WTC11 (cell line): Measurements from ENCODE around the gene EYS. TPM values are rescaled to one million over a fixed set of nuclear protein-coding genes. Genes with fewer than 3 reads are reported as not detected.

Source experiments
- ATAC-seq: fragments of 200-7000 bp; cut with Tn5 transposase; 2 replicates; pipeline ENCODE4 v1.10.0; 2021; ENCODE audit warnings: mild to moderate bottlenecking, moderate library complexity
- CTCF ChIA-PET: fragments of 300-600 bp; sonication (Branson Sonifier 250); formaldehyde crosslinking; loops from one replicate; lab custom pipeline; 2021; ENCODE audit warnings: antibody characterized with exemption; lab: Charles Lee
- POLR2A ChIA-PET: fragments of 350-600 bp; sonication (Branson Sonifier 250); formaldehyde crosslinking; loops from one replicate; lab custom pipeline; 2021; ENCODE audit warnings: antibody characterized with exemption; lab: Charles Lee
- DNase-seq: peaks from one replicate; pipeline ENCODE4 v3.0.0; 2021; ENCODE audit warnings: low spot score
- H3K27ac Mint-ChIP-seq: 2 replicates; pipeline ENCODE4 v1.8.0; 2021; ENCODE audit warnings: mixed read lengths
- H3K27me3 Mint-ChIP-seq: 2 replicates; pipeline ENCODE4 v1.8.0; 2021; ENCODE audit warnings: low read depth, mild to moderate bottlenecking, moderate library complexity, mixed read lengths
- H3K36me3 Mint-ChIP-seq: 2 replicates; pipeline ENCODE4 v1.8.0; 2021; ENCODE audit warnings: mixed read lengths
- H3K4me1 Mint-ChIP-seq: 2 replicates; pipeline ENCODE4 v1.8.0; 2022; ENCODE audit warnings: mixed read lengths
- H3K4me3 Mint-ChIP-seq: 2 replicates; pipeline ENCODE4 v1.8.0; 2021; ENCODE audit warnings: mild to moderate bottlenecking, moderate library complexity, mixed read lengths
- H3K9me3 Mint-ChIP-seq: 2 replicates; pipeline ENCODE4 v1.8.0; 2021; ENCODE audit warnings: mixed read lengths
- ATF3 ChIP-seq: sonication (generic); formaldehyde crosslinking; conservative IDR thresholded peaks from 2 replicates; pipeline ENCODE4 v1.8.1; 2022; ENCODE audit warnings: mild to moderate bottlenecking, missing genetic modification reagents
- ATF6 ChIP-seq: sonication (generic); formaldehyde crosslinking; IDR thresholded peaks from 2 replicates; pipeline ENCODE4 v1.8.1; 2023; ENCODE audit warnings: mild to moderate bottlenecking, missing genetic modification reagents
- ELF4 ChIP-seq: sonication (generic); formaldehyde crosslinking; IDR thresholded peaks from 2 replicates; pipeline ENCODE4 v1.8.1; 2022; ENCODE audit warnings: low read depth, mild to moderate bottlenecking, moderate library complexity, missing genetic modification reagents
- GABPB1 ChIP-seq: sonication (generic); formaldehyde crosslinking; IDR thresholded peaks from 2 replicates; pipeline ENCODE4 v1.8.1; 2023; ENCODE audit warnings: mild to moderate bottlenecking, missing genetic modification reagents
- IRF1 ChIP-seq: sonication (generic); formaldehyde crosslinking; IDR thresholded peaks from 2 replicates; pipeline ENCODE4 v1.8.0; 2023; ENCODE audit warnings: missing genetic modification reagents
- JUN ChIP-seq: sonication (generic); formaldehyde crosslinking; IDR thresholded peaks from 2 replicates; pipeline ENCODE4 v1.8.0; 2023; ENCODE audit warnings: mild to moderate bottlenecking, missing genetic modification reagents
- KAT7 ChIP-seq: sonication (generic); formaldehyde crosslinking; IDR thresholded peaks from 2 replicates; pipeline ENCODE4 v1.8.1; 2023; ENCODE audit warnings: missing genetic modification reagents, mild to moderate bottlenecking, borderline replicate concordance
- MLX ChIP-seq: sonication (generic); formaldehyde crosslinking; IDR thresholded peaks from 2 replicates; pipeline ENCODE4 v1.8.1; 2023; ENCODE audit warnings: mild to moderate bottlenecking, missing genetic modification reagents, moderate library complexity
- MXD4 ChIP-seq: fragments of 250-450 bp; sonication (Bioruptor Pico); IDR thresholded peaks from 2 replicates; pipeline ENCODE4 v1.8.0; 2021; ENCODE audit warnings: mild to moderate bottlenecking, moderate library complexity, borderline replicate concordance
- RELA ChIP-seq: sonication (generic); formaldehyde crosslinking; IDR thresholded peaks from 2 replicates; pipeline ENCODE4 v1.8.1; 2022; ENCODE audit warnings: missing genetic modification reagents, mild to moderate bottlenecking, borderline replicate concordance
- SMAD3 ChIP-seq: sonication (generic); formaldehyde crosslinking; IDR thresholded peaks from 2 replicates; pipeline ENCODE4 v1.8.0; 2022; ENCODE audit warnings: missing genetic modification reagents, mild to moderate bottlenecking, borderline replicate concordance
- TCF7 ChIP-seq: sonication (generic); formaldehyde crosslinking; IDR thresholded peaks from 2 replicates; pipeline ENCODE4 v1.8.0; 2022; ENCODE audit warnings: mild to moderate bottlenecking, low read depth, missing genetic modification reagents, moderate library complexity
- TEAD1 ChIP-seq: sonication (generic); formaldehyde crosslinking; IDR thresholded peaks from 2 replicates; pipeline ENCODE4 v1.8.0; 2022; ENCODE audit warnings: mild to moderate bottlenecking, missing genetic modification reagents
- ZNF396 ChIP-seq: fragments of 250-450 bp; sonication (Bioruptor Pico); IDR thresholded peaks from 2 replicates; pipeline ENCODE4 v1.8.0; 2021; ENCODE audit warnings: mild to moderate bottlenecking, moderate library complexity, borderline replicate concordance
- ZNF425 ChIP-seq: fragments of 250-450 bp; sonication (Bioruptor Pico); conservative IDR thresholded peaks from 2 replicates; pipeline ENCODE4 v1.9.0; 2021; ENCODE audit warnings: mild to moderate bottlenecking
- ZNF512 ChIP-seq: sonication (generic); formaldehyde crosslinking; IDR thresholded peaks from 2 replicates; pipeline ENCODE4 v1.8.1; 2022; ENCODE audit warnings: missing genetic modification reagents, borderline replicate concordance
- total RNA-seq: library from RNA; stranded (reverse); gene quantifications from 3 replicates; pipeline ENCODE4 v1.2.3, GENCODE V29; 2021
- TF ChIP-seq, protein P1 (sequence below): sonication (generic); formaldehyde crosslinking; IDR thresholded peaks from 2 replicates; pipeline ENCODE4 v1.8.0; 2023; ENCODE audit warnings: mild to moderate bottlenecking, missing genetic modification reagents
- TF ChIP-seq, protein P2 (sequence below): sonication (generic); formaldehyde crosslinking; IDR thresholded peaks from 2 replicates; pipeline ENCODE4 v1.8.1; 2022; ENCODE audit warnings: low read depth, mild to moderate bottlenecking, moderate library complexity, missing genetic modification reagents, borderline replicate concordance
- TF ChIP-seq, protein P3 (sequence below): fragments of 250-450 bp; sonication (Bioruptor Pico); IDR thresholded peaks from 2 replicates; pipeline ENCODE4 v1.9.0; 2021; ENCODE audit warnings: mild to moderate bottlenecking

Gene EYS
- total RNA-seq, 1 experiment from 2014 or later = not detected

GRCh38 chr6:64257586-64257985, 1449.4 kb downstream of the EYS start:
- Mint-ChIP-seq H3K27me3 (peaks cover 3% of the 10 kb centered on the region; the same call in 1 of the 2 replicates), H3K4me1 (peaks cover 14% of the 10 kb centered on the region), H3K9me3 (peaks cover 27% of the 10 kb centered on the region), H3K27ac (no peak overlapping the region), H3K4me3 (no peak overlapping the region), H3K36me3 (peaks cover 2% of the 10 kb centered on the region)
- ATAC-seq = no peak
- TF ChIP-seq SMAD3 (CRISPR knock-in tag) (no peak), JUN (CRISPR knock-in tag) (no peak), MXD4 (CRISPR knock-in tag) (no peak), ZNF396 (CRISPR knock-in tag) (no peak), ELF4 (CRISPR knock-in tag) (no peak), KAT7 (CRISPR knock-in tag) (no peak), GABPB1 (CRISPR knock-in tag) (no peak), ATF6 (CRISPR knock-in tag) (no peak), MLX (CRISPR knock-in tag) (no peak), TEAD1 (CRISPR knock-in tag) (no peak), ZNF425 (no peak), ZNF512 (CRISPR knock-in tag) (no peak), TCF7 (CRISPR knock-in tag) (no peak), ATF3 (CRISPR knock-in tag) (no peak), IRF1 (CRISPR knock-in tag) (no peak), RELA (CRISPR knock-in tag) (no peak)
- TF ChIP-seq, protein P1, sequence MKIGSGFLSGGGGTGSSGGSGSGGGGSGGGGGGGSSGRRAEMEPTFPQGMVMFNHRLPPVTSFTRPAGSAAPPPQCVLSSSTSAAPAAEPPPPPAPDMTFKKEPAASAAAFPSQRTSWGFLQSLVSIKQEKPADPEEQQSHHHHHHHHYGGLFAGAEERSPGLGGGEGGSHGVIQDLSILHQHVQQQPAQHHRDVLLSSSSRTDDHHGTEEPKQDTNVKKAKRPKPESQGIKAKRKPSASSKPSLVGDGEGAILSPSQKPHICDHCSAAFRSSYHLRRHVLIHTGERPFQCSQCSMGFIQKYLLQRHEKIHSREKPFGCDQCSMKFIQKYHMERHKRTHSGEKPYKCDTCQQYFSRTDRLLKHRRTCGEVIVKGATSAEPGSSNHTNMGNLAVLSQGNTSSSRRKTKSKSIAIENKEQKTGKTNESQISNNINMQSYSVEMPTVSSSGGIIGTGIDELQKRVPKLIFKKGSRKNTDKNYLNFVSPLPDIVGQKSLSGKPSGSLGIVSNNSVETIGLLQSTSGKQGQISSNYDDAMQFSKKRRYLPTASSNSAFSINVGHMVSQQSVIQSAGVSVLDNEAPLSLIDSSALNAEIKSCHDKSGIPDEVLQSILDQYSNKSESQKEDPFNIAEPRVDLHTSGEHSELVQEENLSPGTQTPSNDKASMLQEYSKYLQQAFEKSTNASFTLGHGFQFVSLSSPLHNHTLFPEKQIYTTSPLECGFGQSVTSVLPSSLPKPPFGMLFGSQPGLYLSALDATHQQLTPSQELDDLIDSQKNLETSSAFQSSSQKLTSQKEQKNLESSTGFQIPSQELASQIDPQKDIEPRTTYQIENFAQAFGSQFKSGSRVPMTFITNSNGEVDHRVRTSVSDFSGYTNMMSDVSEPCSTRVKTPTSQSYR (CRISPR knock-in tag) = no peak
- TF ChIP-seq, protein P2, sequence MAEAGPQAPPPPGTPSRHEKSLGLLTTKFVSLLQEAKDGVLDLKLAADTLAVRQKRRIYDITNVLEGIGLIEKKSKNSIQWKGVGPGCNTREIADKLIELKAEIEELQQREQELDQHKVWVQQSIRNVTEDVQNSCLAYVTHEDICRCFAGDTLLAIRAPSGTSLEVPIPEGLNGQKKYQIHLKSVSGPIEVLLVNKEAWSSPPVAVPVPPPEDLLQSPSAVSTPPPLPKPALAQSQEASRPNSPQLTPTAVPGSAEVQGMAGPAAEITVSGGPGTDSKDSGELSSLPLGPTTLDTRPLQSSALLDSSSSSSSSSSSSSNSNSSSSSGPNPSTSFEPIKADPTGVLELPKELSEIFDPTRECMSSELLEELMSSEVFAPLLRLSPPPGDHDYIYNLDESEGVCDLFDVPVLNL (CRISPR knock-in tag) = no peak
- TF ChIP-seq, protein P3, sequence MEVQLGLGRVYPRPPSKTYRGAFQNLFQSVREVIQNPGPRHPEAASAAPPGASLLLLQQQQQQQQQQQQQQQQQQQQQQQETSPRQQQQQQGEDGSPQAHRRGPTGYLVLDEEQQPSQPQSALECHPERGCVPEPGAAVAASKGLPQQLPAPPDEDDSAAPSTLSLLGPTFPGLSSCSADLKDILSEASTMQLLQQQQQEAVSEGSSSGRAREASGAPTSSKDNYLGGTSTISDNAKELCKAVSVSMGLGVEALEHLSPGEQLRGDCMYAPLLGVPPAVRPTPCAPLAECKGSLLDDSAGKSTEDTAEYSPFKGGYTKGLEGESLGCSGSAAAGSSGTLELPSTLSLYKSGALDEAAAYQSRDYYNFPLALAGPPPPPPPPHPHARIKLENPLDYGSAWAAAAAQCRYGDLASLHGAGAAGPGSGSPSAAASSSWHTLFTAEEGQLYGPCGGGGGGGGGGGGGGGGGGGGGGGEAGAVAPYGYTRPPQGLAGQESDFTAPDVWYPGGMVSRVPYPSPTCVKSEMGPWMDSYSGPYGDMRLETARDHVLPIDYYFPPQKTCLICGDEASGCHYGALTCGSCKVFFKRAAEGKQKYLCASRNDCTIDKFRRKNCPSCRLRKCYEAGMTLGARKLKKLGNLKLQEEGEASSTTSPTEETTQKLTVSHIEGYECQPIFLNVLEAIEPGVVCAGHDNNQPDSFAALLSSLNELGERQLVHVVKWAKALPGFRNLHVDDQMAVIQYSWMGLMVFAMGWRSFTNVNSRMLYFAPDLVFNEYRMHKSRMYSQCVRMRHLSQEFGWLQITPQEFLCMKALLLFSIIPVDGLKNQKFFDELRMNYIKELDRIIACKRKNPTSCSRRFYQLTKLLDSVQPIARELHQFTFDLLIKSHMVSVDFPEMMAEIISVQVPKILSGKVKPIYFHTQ (CRISPR knock-in tag) = no peak
- ChIA-PET POLR2A (no interaction called here), CTCF (no interaction called here)
- DNase-seq = no peak
